OCI-LY7 (cell line): ENCODE data around the gene OR10H4. TPM values are rescaled to one million over a fixed set of nuclear protein-coding genes. Genes with fewer than 3 reads are reported as not detected.

Experiments
- BruUV-seq: library from RNA; stranded (reverse); fragments of 400-500 nt; replicated peaks from 2 replicates; lab custom pipeline; 2021; lab: Mats Ljungman, UMichigan
- CTCF ChIA-PET: fragments of 300-600 bp; sonication (Branson Sonifier 250); formaldehyde crosslinking; loops from one replicate; lab custom pipeline; 2022; ENCODE audit warnings: antibody characterized with exemption; ENCODE audit not compliant: unreplicated experiment; lab: Charles Lee
- POLR2A ChIA-PET: fragments of 300-600 bp; sonication (Branson Sonifier 250); formaldehyde crosslinking; loops from one replicate; lab custom pipeline; 2022; ENCODE audit warnings: antibody characterized with exemption; lab: Charles Lee
- DNase-seq: peaks from one replicate; pipeline ENCODE4 v3.0.0-alpha.2; 2015; ENCODE audit warnings: low spot score
- H2AFZ ChIP-seq: fragments of 200-600 bp; sonication (generic), shearing (Covaris generic); 2 replicates; pipeline ENCODE4 v1.6.1; 2014; ENCODE audit warnings: mild to moderate bottlenecking, antibody characterized with exemption, low read length, moderate library complexity
- H3K27ac ChIP-seq: fragments of 200-600 bp; sonication (generic); 2 replicates; pipeline ENCODE4 v1.5.1; 2014; ENCODE audit warnings: mixed run types, low read depth, mild to moderate bottlenecking, moderate library complexity, low read length, inconsistent platforms; ENCODE audit not compliant: poor library complexity, severe bottlenecking
- H3K36me3 ChIP-seq: fragments of 200-600 bp; sonication (generic); 2 replicates; pipeline ENCODE4 v1.6.1; 2014; ENCODE audit warnings: mild to moderate bottlenecking, antibody characterized with exemption, low read length, moderate library complexity, mixed read lengths; ENCODE audit not compliant: insufficient read depth
- H3K4me1 ChIP-seq: fragments of 200-600 bp; sonication (generic); 2 replicates; pipeline ENCODE4 v1.5.1; 2014; ENCODE audit warnings: mild to moderate bottlenecking, low read length; ENCODE audit not compliant: insufficient read depth, poor library complexity, severe bottlenecking
- H3K4me2 ChIP-seq: fragments of 200-600 bp; sonication (generic); 2 replicates; pipeline ENCODE4 v1.6.1; 2014; ENCODE audit warnings: mild to moderate bottlenecking, low read length
- H3K4me3 ChIP-seq: fragments of 200-600 bp; sonication (generic); 2 replicates; pipeline ENCODE4 v1.5.1; 2014; ENCODE audit warnings: mild to moderate bottlenecking, low read depth, low read length; ENCODE audit not compliant: poor library complexity, severe bottlenecking
- H3K79me2 ChIP-seq: fragments of 200-600 bp; sonication (generic); 2 replicates; pipeline ENCODE4 v1.6.1; 2016; ENCODE audit warnings: low read depth, mild to moderate bottlenecking, low read length, moderate library complexity, mixed read lengths; ENCODE audit not compliant: insufficient read depth
- H3K9me2 ChIP-seq: fragments of 200-600 bp; sonication (generic); 2 replicates; pipeline ENCODE4 v1.6.1; 2016; ENCODE audit warnings: mild to moderate bottlenecking, low read length, mixed read lengths; ENCODE audit not compliant: insufficient read depth
- H3K9me3 ChIP-seq: fragments of 200-600 bp; sonication (generic); 2 replicates; pipeline ENCODE4 v1.6.1; 2014; ENCODE audit warnings: mild to moderate bottlenecking, mixed run types, low read length, mixed read lengths
- H4K20me1 ChIP-seq: fragments of 200-600 bp; sonication (generic); 2 replicates; pipeline ENCODE4 v1.6.1; 2014; ENCODE audit warnings: mild to moderate bottlenecking, antibody characterized with exemption, low read length, moderate library complexity, mixed read lengths; ENCODE audit not compliant: insufficient read depth
- EZH2phosphoT487 ChIP-seq: fragments of 200-600 bp; sonication (generic); IDR thresholded peaks from 2 replicates; pipeline ENCODE4 v1.6.1; 2018; ENCODE audit warnings: low read depth, borderline replicate concordance, mild to moderate bottlenecking, mixed run types, antibody characterized with exemption, low read length, moderate library complexity, mixed read lengths
- intact Hi-C: fragments of 100-400 bp; cut with micrococcal nuclease; formaldehyde crosslinking; loops from one replicate; pipeline ENCODE4 v1.10.0; 2022; ENCODE audit not compliant: unreplicated experiment
- total RNA-seq, 2 experiments: library from RNA; depleted of rRNA in 1 of 2; stranded (reverse); fragments of >200 nt in 1 of 2; shearing (Covaris generic) in 1 of 2; gene quantifications; 2 replicates each; pipeline ENCODE4 v1.2.3, GENCODE V29; 2014 to 2022
- TF ChIP-seq, protein P1 (sequence below): fragments of 200-600 bp; sonication (generic); conservative IDR thresholded peaks from 2 replicates; pipeline ENCODE4 v1.5.1; 2014; ENCODE audit warnings: mild to moderate bottlenecking, antibody characterized with exemption, low read length, moderate library complexity, mixed read lengths

Gene OR10H4
- total RNA-seq, 2 experiments from 2014 or later = not detected

DNA sequence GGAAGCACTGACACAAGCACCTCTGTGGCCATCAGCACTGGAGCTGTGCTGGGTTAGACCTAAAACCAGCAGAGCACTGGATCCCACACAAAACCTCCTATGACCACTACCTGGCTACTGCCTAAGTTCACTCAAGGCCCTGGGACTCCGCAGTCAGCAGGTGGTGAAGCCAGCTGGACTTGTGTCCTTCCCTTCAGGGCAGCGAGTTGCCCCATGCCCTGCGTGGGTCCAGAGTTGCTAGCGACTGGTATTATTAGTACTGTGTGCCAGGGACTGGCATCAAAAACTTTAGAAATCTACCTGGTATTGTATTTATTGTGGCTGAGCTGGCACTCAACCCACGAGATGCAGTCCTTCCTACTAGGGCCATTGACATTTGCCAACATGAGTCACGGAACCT, 6.0 kb downstream of the OR10H4 start:
- Histone ChIP-seq H3K9me2 (no peaks in the 10 kb centered on the region), H2AFZ (no peak overlapping the region), H3K4me2 (no peak overlapping the region), H3K4me1 (no peaks in the 10 kb centered on the region), H3K4me3 (no peak overlapping the region), H3K79me2 (no peaks in the 10 kb centered on the region), H3K27ac (no peak overlapping the region), H4K20me1 (no peaks in the 10 kb centered on the region), H3K36me3 (no peaks in the 10 kb centered on the region), H3K9me3 (no peaks in the 10 kb centered on the region)
- DNase-seq = no peak
- TF ChIP-seq EZH2phosphoT487 = no peak
- TF ChIP-seq, protein P1, sequence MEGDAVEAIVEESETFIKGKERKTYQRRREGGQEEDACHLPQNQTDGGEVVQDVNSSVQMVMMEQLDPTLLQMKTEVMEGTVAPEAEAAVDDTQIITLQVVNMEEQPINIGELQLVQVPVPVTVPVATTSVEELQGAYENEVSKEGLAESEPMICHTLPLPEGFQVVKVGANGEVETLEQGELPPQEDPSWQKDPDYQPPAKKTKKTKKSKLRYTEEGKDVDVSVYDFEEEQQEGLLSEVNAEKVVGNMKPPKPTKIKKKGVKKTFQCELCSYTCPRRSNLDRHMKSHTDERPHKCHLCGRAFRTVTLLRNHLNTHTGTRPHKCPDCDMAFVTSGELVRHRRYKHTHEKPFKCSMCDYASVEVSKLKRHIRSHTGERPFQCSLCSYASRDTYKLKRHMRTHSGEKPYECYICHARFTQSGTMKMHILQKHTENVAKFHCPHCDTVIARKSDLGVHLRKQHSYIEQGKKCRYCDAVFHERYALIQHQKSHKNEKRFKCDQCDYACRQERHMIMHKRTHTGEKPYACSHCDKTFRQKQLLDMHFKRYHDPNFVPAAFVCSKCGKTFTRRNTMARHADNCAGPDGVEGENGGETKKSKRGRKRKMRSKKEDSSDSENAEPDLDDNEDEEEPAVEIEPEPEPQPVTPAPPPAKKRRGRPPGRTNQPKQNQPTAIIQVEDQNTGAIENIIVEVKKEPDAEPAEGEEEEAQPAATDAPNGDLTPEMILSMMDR = no peak
- POLR2A ChIA-PET = no interaction called here
- CTCF ChIA-PET = no interaction called here
- intact Hi-C loops = no loop called here
- no TSS peak for BruUV-seq

DNA sequence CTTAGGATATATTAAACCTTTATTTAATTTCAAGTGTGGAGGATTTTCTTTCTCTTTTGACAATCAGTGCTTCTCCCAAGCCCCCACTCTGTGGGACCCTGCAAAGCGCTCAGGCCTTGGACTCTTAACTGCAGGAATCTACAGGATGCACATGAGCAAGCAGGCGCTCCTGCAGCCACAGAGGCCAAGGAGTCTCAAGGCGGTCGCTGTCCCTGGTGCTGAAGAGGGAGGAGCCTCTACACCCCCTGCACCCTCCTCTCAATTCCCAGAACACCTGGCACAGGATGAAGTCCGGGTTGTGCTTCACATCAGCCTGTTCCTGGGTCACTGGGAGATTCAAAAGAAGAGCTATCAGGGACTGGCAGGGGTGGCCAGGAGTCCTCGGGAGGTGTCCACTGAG, 13.5 kb downstream of the OR10H4 start:
- POLR2A ChIA-PET = interaction anchor here (0.6 kb wide), 1 partner anchor 1311 kb away, joined by 4 read pairs; no protein-coding TSS in a partner anchor
- intact Hi-C loops = no loop called here
- Histone ChIP-seq H3K4me3 (no peak overlapping the region), H3K27ac (no peak overlapping the region), H3K79me2 (no peaks in the 10 kb centered on the region), H2AFZ (no peak overlapping the region), H3K4me1 (no peaks in the 10 kb centered on the region), H4K20me1 (no peaks in the 10 kb centered on the region), H3K4me2 (no peak overlapping the region), H3K36me3 (no peaks in the 10 kb centered on the region), H3K9me2 (no peaks in the 10 kb centered on the region), H3K9me3 (no peaks in the 10 kb centered on the region)
- DNase-seq = no peak
- TF ChIP-seq EZH2phosphoT487 = no peak
- TF ChIP-seq, protein P1 = no peak
- CTCF ChIA-PET = no interaction called here
- BruUV-seq = no TSS peak

DNA sequence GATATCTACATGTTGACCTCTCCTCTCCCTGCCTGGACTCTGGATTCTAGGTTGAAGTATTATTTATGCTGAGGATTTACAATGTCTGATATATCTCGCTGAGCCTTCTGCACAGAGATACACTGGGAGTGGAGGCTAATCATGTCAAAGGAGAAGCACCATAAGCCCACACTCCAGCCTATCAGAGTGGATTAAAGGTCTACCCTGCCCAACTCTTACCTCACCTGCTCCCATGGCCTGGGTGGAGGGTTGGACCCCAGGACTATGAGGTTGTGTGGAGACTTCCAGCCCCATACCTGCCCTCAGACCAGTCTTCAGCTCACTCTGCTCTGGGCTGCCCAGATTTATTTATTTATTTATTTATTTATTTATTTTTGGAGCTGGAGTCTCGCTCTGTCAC, 15.4 kb downstream of the OR10H4 start:
- CTCF ChIA-PET = interaction anchor here (0.6 kb wide), 1 partner anchor 149 kb away, joined by 3 read pairs; no protein-coding TSS in a partner anchor
- POLR2A ChIA-PET = no interaction called here
- Histone ChIP-seq H3K4me2 (no peak overlapping the region), H3K9me2 (no peaks in the 10 kb centered on the region), H3K4me1 (no peaks in the 10 kb centered on the region), H3K4me3 (no peak overlapping the region), H3K27ac (no peak overlapping the region), H4K20me1 (no peaks in the 10 kb centered on the region), H2AFZ (no peak overlapping the region), H3K36me3 (no peaks in the 10 kb centered on the region), H3K9me3 (no peaks in the 10 kb centered on the region), H3K79me2 (no peaks in the 10 kb centered on the region)
- TF ChIP-seq, protein P1 = no peak
- TF ChIP-seq EZH2phosphoT487 = no peak
- BruUV-seq = no TSS peak
- intact Hi-C loops = no loop called here
- no peak for DNase-seq
